Neural progenitor cell (in vitro differentiated cells): ENCODE measurements around the gene LARGE1. TPM values are rescaled to one million over a fixed set of nuclear protein-coding genes. Genes with fewer than 3 reads are reported as not detected.
A peak's percentile ranks its signal among the peaks of the same experiment; 100 is the strongest.

ENCODE experiments used
- DNase-seq: peaks from one replicate; pipeline ENCODE4 v3.0.0-alpha.2; 2016; ENCODE audit warnings: low spot score
- H2AFZ ChIP-seq: fragments of 200-600 bp; sonication (generic); replicated peaks from 2 replicates; pipeline ENCODE4 v1.6.1; 2016; ENCODE audit warnings: antibody characterized with exemption
- H3F3A ChIP-seq: fragments of 200-600 bp; sonication (generic); 2 replicates; pipeline ENCODE4 v1.6.1; 2016; ENCODE audit warnings: antibody characterized with exemption, low read depth
- H3K27ac ChIP-seq: fragments of 200-600 bp; sonication (generic); 2 replicates; pipeline ENCODE4 v1.5.1; 2016; ENCODE audit warnings: mild to moderate bottlenecking
- H3K27me3 ChIP-seq: fragments of 200-600 bp; sonication (generic); 2 replicates; pipeline ENCODE4 v1.6.1; 2016; ENCODE audit warnings: mild to moderate bottlenecking, moderate library complexity
- H3K36me3 ChIP-seq: fragments of 200-600 bp; sonication (generic); 2 replicates; pipeline ENCODE4 v1.5.1; 2016
- H3K4me1 ChIP-seq: fragments of 200-600 bp; sonication (generic); 2 replicates; pipeline ENCODE4 v1.6.1; 2016; ENCODE audit warnings: mixed run types
- H3K4me2 ChIP-seq: fragments of 200-600 bp; sonication (generic); 2 replicates; pipeline ENCODE4 v1.6.1; 2016
- H3K4me3 ChIP-seq: fragments of 200-600 bp; sonication (generic); 2 replicates; pipeline ENCODE4 v1.5.1; 2016
- H3K79me2 ChIP-seq: fragments of 200-600 bp; sonication (generic); 2 replicates; pipeline ENCODE4 v1.6.1; 2016; ENCODE audit warnings: low read depth
- H3K9ac ChIP-seq: fragments of 200-600 bp; sonication (generic); 2 replicates; pipeline ENCODE4 v1.6.1; 2016
- H3K9me3 ChIP-seq: fragments of 200-600 bp; sonication (generic); 2 replicates; pipeline ENCODE4 v1.5.1; 2016; ENCODE audit warnings: low read depth
- H4K20me1 ChIP-seq: fragments of 200-600 bp; sonication (generic); 2 replicates; pipeline ENCODE4 v1.6.1; 2016; ENCODE audit warnings: low read depth
- H3K27ac Mint-ChIP-seq: 3 replicates; pipeline ENCODE4 v1.8.0; 2021; ENCODE audit warnings: mixed read lengths
- H3K27me3 Mint-ChIP-seq: 2 replicates; pipeline ENCODE4 v1.8.0; 2022; ENCODE audit warnings: low read depth, mild to moderate bottlenecking, inconsistent platforms, moderate library complexity, mixed read lengths; ENCODE audit not compliant: insufficient read depth
- H3K36me3 Mint-ChIP-seq: 3 replicates; pipeline ENCODE4 v1.8.0; 2021; ENCODE audit warnings: mixed read lengths
- H3K4me1 Mint-ChIP-seq: 3 replicates; pipeline ENCODE4 v1.8.0; 2021; ENCODE audit warnings: mixed read lengths
- H3K4me3 Mint-ChIP-seq: 3 replicates; pipeline ENCODE4 v1.8.0; 2021; ENCODE audit warnings: mild to moderate bottlenecking, moderate library complexity, mixed read lengths
- H3K9me3 Mint-ChIP-seq: 3 replicates; pipeline ENCODE4 v1.8.0; 2020; ENCODE audit warnings: mixed read lengths
- CTCF ChIP-seq: fragments of 200-600 bp; sonication (generic); IDR thresholded peaks from 2 replicates; pipeline ENCODE4 v1.5.1; 2017; ENCODE audit warnings: antibody characterized with exemption, mild to moderate bottlenecking
- EZH2 ChIP-seq: fragments of 200-600 bp; sonication (generic); IDR thresholded peaks from 2 replicates; pipeline ENCODE4 v1.6.1; 2017; ENCODE audit warnings: antibody characterized with exemption, mild to moderate bottlenecking, moderate library complexity
- EZH2phosphoT487 ChIP-seq: fragments of 200-600 bp; sonication (generic); IDR thresholded peaks from 2 replicates; pipeline ENCODE4 v1.6.1; 2017; ENCODE audit warnings: antibody characterized with exemption
- total RNA-seq: library from RNA; depleted of rRNA; stranded (reverse); fragments of >200 nt; gene quantifications from 2 replicates; pipeline ENCODE4 v1.2.3, GENCODE V29; 2015; ENCODE audit warnings: low replicate concordance

LARGE1 gene
- total RNA-seq, 1 donor from 2014 or later, result 24.9 TPM

- H3K4me1 ChIP-seq, result peaks cover 18% of the 10 kb centered on the region
- no peak overlapping the region for H3K4me3 ChIP-seq
- Mint-ChIP-seq H3K27me3 (peaks cover 2% of the 10 kb centered on the region), H3K4me1 (peaks cover 30% of the 10 kb centered on the region), H3K9me3 (no peaks in the 10 kb centered on the region), H3K36me3 (peaks cover 2% of the 10 kb centered on the region), H3K4me3 (no peak overlapping the region), H3K27ac (no peak overlapping the region)
- H3K9ac ChIP-seq, result no peak overlapping the region
- no peak for TF ChIP-seq CTCF
- TF ChIP-seq EZH2phosphoT487, result no peak
- no peak for TF ChIP-seq EZH2
- no peaks in the 10 kb centered on the region for H3K36me3 ChIP-seq
- no peak overlapping the region for H2AFZ ChIP-seq
- no peak overlapping the region for H3K27ac ChIP-seq
- H3F3A ChIP-seq, result no peaks in the 10 kb centered on the region
- H3K27me3 ChIP-seq, result no peaks in the 10 kb centered on the region
- peaks cover 96% of the 10 kb centered on the region for H3K79me2 ChIP-seq
- no peaks in the 10 kb centered on the region for H3K9me3 ChIP-seq
- H3K4me2 ChIP-seq, result no peak overlapping the region
- DNase-seq, result no peak
- H4K20me1 ChIP-seq, result peaks cover 44% of the 10 kb centered on the region
These were observed 35.4 kb downstream of the LARGE1 start for GRCh38 chr22:33884829-33885228.

GRCh38 chr22:33883961-33884808 is 36.1 kb downstream of the LARGE1 start:
- H3K4me1 ChIP-seq, result peaks cover 18% of the 10 kb centered on the region
- H3K9ac ChIP-seq, result no peak overlapping the region
- peaks cover 2% of the 10 kb centered on the region for H3K27me3 Mint-ChIP-seq
- peak overlapping the region; percentile 23 for H3K27ac Mint-ChIP-seq
- peak; percentile 24 for DNase-seq
- no peaks in the 10 kb centered on the region for H3K27me3 ChIP-seq
- H3K4me2 ChIP-seq, result no peak overlapping the region
- H3K36me3 Mint-ChIP-seq, result peaks cover 2% of the 10 kb centered on the region
- H3K9me3 Mint-ChIP-seq, result no peaks in the 10 kb centered on the region
- H3K79me2 ChIP-seq, result peaks cover 96% of the 10 kb centered on the region
- no peak overlapping the region for H3K4me3 Mint-ChIP-seq
- H4K20me1 ChIP-seq, result peaks cover 44% of the 10 kb centered on the region
- no peak overlapping the region for H3K27ac ChIP-seq
- no peaks in the 10 kb centered on the region for H3K9me3 ChIP-seq
- H2AFZ ChIP-seq, result no peak overlapping the region
- H3K36me3 ChIP-seq, result no peaks in the 10 kb centered on the region
- H3F3A ChIP-seq, result no peaks in the 10 kb centered on the region
- H3K4me3 ChIP-seq, result no peak overlapping the region
- no peak for TF ChIP-seq EZH2
- H3K4me1 Mint-ChIP-seq, result peaks cover 30% of the 10 kb centered on the region

- Histone ChIP-seq H3K4me1 (peaks cover 18% of the 10 kb centered on the region), H3F3A (no peaks in the 10 kb centered on the region), H3K9me3 (no peaks in the 10 kb centered on the region), H3K36me3 (no peaks in the 10 kb centered on the region), H4K20me1 (peaks cover 45% of the 10 kb centered on the region), H2AFZ (no peak overlapping the region), H3K27me3 (no peaks in the 10 kb centered on the region), H3K4me3 (no peak overlapping the region), H3K27ac (no peak overlapping the region), H3K79me2 (peaks cover 96% of the 10 kb centered on the region), H3K4me2 (no peak overlapping the region), H3K9ac (no peak overlapping the region)
- H3K4me3 Mint-ChIP-seq, result no peak overlapping the region
- no peaks in the 10 kb centered on the region for H3K9me3 Mint-ChIP-seq
- peaks cover 2% of the 10 kb centered on the region for H3K27me3 Mint-ChIP-seq
- H3K27ac Mint-ChIP-seq, result no peak overlapping the region
- H3K36me3 Mint-ChIP-seq, result peaks cover 2% of the 10 kb centered on the region
- no peak for DNase-seq
- peaks cover 32% of the 10 kb centered on the region for H3K4me1 Mint-ChIP-seq
- no peak for TF ChIP-seq EZH2phosphoT487
- TF ChIP-seq CTCF, result no peak
- TF ChIP-seq EZH2, result no peak
These were observed 36.7 kb downstream of the LARGE1 start for GRCh38 chr22:33883561-33883960.

- H3K27me3 ChIP-seq, result no peaks in the 10 kb centered on the region
- no peak for TF ChIP-seq EZH2phosphoT487
- no peak for TF ChIP-seq CTCF
- no peak for TF ChIP-seq EZH2
- no peak for DNase-seq
- Mint-ChIP-seq H3K27ac (no peak overlapping the region), H3K4me1 (peaks cover 34% of the 10 kb centered on the region), H3K27me3 (peaks cover 2% of the 10 kb centered on the region), H3K36me3 (no peaks in the 10 kb centered on the region), H3K4me3 (no peak overlapping the region), H3K9me3 (no peaks in the 10 kb centered on the region)
- H3K79me2 ChIP-seq, result peaks cover 95% of the 10 kb centered on the region
- no peaks in the 10 kb centered on the region for H3K36me3 ChIP-seq
- no peak overlapping the region for H3K4me3 ChIP-seq
- H4K20me1 ChIP-seq, result peaks cover 46% of the 10 kb centered on the region
- H3K27ac ChIP-seq, result no peak overlapping the region
- no peaks in the 10 kb centered on the region for H3F3A ChIP-seq
- peaks cover 18% of the 10 kb centered on the region for H3K4me1 ChIP-seq
- H3K9me3 ChIP-seq, result no peaks in the 10 kb centered on the region
- no peak overlapping the region for H2AFZ ChIP-seq
- H3K4me2 ChIP-seq, result no peak overlapping the region
- no peak overlapping the region for H3K9ac ChIP-seq
These were observed 37.3 kb downstream of the LARGE1 start for GRCh38 chr22:33882991-33883390.
